ENCODE data around the gene GREB1. TPM values are rescaled to one million over a fixed set of nuclear protein-coding genes. Genes with fewer than 3 reads are reported as not detected.

The GREB1 gene
- total and polyA plus RNA-seq, 2 of the 13 experiments (the other 11 are each of a cell fraction or from before 2014, with no cell fraction given), result 31.3 to 61.2 TPM

DNA sequence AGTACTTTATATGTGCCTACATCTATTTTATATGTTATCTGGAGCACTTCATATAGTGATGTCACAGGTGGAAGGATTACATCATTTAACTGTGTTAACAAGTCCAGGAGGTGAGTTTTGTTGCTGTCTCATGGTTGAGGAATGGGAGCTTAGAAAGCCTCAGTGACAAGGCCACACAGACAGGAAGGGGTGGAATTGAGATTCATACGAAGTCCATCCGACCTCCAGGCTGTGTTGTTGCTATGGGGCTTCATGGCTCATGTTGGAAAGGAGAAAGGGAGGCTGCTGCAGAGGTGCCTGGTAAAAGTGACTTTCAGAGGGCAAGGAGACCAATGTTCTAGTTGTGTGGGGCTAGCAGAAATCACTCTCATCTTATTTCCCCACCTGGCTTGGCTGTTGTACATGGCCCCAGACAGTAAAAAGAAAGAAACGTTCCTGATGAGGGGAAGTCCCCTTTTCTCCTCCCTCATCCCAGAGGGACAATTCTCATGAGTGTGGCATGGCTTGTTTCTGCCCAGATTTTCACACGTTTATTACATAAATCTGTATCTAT, 31.0 kb upstream of the GREB1 start (continued):
- TF ChIP-seq PHF5A (CRISPR knock-in tag; IDR thresholded peaks at IDR 0.05; ENCODE audit: low read depth, unreplicated experiment), result no peak
- TF ChIP-seq ZNF572 (CRISPR knock-in tag; IDR thresholded peaks at IDR 0.05), result no peak
- no peak for TF ChIP-seq SATB2 (CRISPR knock-in tag; IDR thresholded peaks at IDR 0.05)
- TF ChIP-seq, protein P1, sequence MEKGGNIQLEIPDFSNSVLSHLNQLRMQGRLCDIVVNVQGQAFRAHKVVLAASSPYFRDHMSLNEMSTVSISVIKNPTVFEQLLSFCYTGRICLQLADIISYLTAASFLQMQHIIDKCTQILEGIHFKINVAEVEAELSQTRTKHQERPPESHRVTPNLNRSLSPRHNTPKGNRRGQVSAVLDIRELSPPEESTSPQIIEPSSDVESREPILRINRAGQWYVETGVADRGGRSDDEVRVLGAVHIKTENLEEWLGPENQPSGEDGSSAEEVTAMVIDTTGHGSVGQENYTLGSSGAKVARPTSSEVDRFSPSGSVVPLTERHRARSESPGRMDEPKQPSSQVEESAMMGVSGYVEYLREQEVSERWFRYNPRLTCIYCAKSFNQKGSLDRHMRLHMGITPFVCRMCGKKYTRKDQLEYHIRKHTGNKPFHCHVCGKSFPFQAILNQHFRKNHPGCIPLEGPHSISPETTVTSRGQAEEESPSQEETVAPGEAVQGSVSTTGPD (CRISPR knock-in tag; IDR thresholded peaks at IDR 0.05), result no peak
- TF ChIP-seq MYNN (CRISPR knock-in tag; IDR thresholded peaks at IDR 0.05; ENCODE audit: low read depth), result no peak
- no peak for TF ChIP-seq ZNF629 (CRISPR knock-in tag; conservative IDR thresholded peaks at IDR 0.05)
- TF ChIP-seq, protein P2, sequence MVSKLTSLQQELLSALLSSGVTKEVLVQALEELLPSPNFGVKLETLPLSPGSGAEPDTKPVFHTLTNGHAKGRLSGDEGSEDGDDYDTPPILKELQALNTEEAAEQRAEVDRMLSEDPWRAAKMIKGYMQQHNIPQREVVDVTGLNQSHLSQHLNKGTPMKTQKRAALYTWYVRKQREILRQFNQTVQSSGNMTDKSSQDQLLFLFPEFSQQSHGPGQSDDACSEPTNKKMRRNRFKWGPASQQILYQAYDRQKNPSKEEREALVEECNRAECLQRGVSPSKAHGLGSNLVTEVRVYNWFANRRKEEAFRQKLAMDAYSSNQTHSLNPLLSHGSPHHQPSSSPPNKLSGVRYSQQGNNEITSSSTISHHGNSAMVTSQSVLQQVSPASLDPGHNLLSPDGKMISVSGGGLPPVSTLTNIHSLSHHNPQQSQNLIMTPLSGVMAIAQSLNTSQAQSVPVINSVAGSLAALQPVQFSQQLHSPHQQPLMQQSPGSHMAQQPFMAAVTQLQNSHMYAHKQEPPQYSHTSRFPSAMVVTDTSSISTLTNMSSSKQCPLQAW (CRISPR knock-in tag; IDR thresholded peaks at IDR 0.05), result no peak
- no peak for TF ChIP-seq ZNF230 (CRISPR knock-in tag; IDR thresholded peaks at IDR 0.05)
- TF ChIP-seq TP53 (CRISPR knock-in tag; conservative IDR thresholded peaks at IDR 0.05), result no peak
- TF ChIP-seq ZNF816 (CRISPR knock-in tag; IDR thresholded peaks at IDR 0.05; ENCODE audit: borderline replicate concordance), result no peak
- TF ChIP-seq MXI1 (IDR thresholded peaks at IDR 0.05; ENCODE audit: borderline replicate concordance, low read depth, low read length), result no peak
- no peak for TF ChIP-seq TBX3 (IDR thresholded peaks at IDR 0.05; ENCODE audit: borderline replicate concordance)
- no peak for TF ChIP-seq KAT7 (CRISPR knock-in tag; IDR thresholded peaks at IDR 0.05; ENCODE audit: borderline replicate concordance)
- TF ChIP-seq ZNF7 (CRISPR knock-in tag; IDR thresholded peaks at IDR 0.05), result no peak
- TF ChIP-seq ZNF20 (CRISPR knock-in tag; IDR thresholded peaks at IDR 0.05), result no peak
- TF ChIP-seq RCOR2 (CRISPR knock-in tag; IDR thresholded peaks at IDR 0.05), result peak; percentile 50; the same call in 1 of the 2 replicates

All from HepG2 (cell line).